Stimulated activated CD8-positive, alpha-beta memory T cell treated with anti-CD3 and anti-CD28 coated beads, Interleukin-2, amount 100 ng/mL, for 48 hours (primary cell): Measurements from ENCODE around the gene HIGD2A.
"Not testable (repeated sequence)": the region's sequence is repeated elsewhere in the genome, so short reads cannot be mapped to it uniquely, and the experiment has no call there.

Experiments
- DNase-seq, 2 donors: peaks; one replicate each; pipeline ENCODE4 v3.0.0-alpha.2; 2020; ENCODE audit warnings: low read depth in 2 of 2

The HIGD2A gene

GRCh38 chr5:176394881-176395675, 6.5 kb downstream of the HIGD2A start:
- no peak for DNase-seq

GRCh38 chr5:176396330-176396729, 7.8 kb downstream of the HIGD2A start:
- no peak for DNase-seq

GRCh38 chr5:176397736-176398420, 9.3 kb downstream of the HIGD2A start:
- DNase-seq = no peak

- no peak for DNase-seq
Measured at GRCh38 chr5:176400382-176401156, 12.0 kb downstream of the HIGD2A start.

- DNase-seq = no peak
Measured at GRCh38 chr5:176401281-176402205, 13.0 kb downstream of the HIGD2A start.

GRCh38 chr5:176405656-176406435, 17.3 kb downstream of the HIGD2A start:
- no peak for DNase-seq

- DNase-seq = no peak
Measured at GRCh38 chr5:176406436-176407052, 18.0 kb downstream of the HIGD2A start.

GRCh38 chr5:176407456-176408251, 19.1 kb downstream of the HIGD2A start:
- DNase-seq = no peak

- DNase-seq = not testable (repeated sequence)
Measured at GRCh38 chr5:176408252-176408573, 19.7 kb downstream of the HIGD2A start.

GRCh38 chr5:176408590-176408989, 20.0 kb downstream of the HIGD2A start:
- DNase-seq = no peak

GRCh38 chr5:176409765-176410164, 21.2 kb downstream of the HIGD2A start:
- no peak for DNase-seq

GRCh38 chr5:176410486-176411180, 22.1 kb downstream of the HIGD2A start:
- DNase-seq = no peak

GRCh38 chr5:176412517-176413254, 24.1 kb downstream of the HIGD2A start:
- no peak for DNase-seq

- DNase-seq = no peak
Measured at GRCh38 chr5:176413255-176413565, 24.7 kb downstream of the HIGD2A start.

GRCh38 chr5:176413709-176414191, 25.2 kb downstream of the HIGD2A start:
- DNase-seq = no peak

- no peak for DNase-seq
Measured at GRCh38 chr5:176414704-176415103, 26.2 kb downstream of the HIGD2A start.

- DNase-seq = no peak
Measured at GRCh38 chr5:176415240-176415951, 26.8 kb downstream of the HIGD2A start.
